Caco-2 (cell line): Measurements from ENCODE around the gene PLEKHG5. TPM values are rescaled to one million over a fixed set of nuclear protein-coding genes. Genes with fewer than 3 reads are reported as not detected.

ENCODE experiments used
- BruUV-seq: library from RNA; stranded (reverse); fragments of 400-500 nt; replicated peaks from 2 replicates; lab custom pipeline; 2021; lab: Mats Ljungman, UMichigan
- CTCF ChIA-PET: fragments of 300-600 bp; sonication (Branson Sonifier 250); formaldehyde crosslinking; loops from one replicate; lab custom pipeline; 2022; ENCODE audit warnings: antibody characterized with exemption; lab: Charles Lee
- POLR2A ChIA-PET: fragments of 300-600 bp; sonication (Branson Sonifier 250); formaldehyde crosslinking; loops from one replicate; lab custom pipeline; 2022; ENCODE audit warnings: antibody characterized with exemption; lab: Charles Lee
- DNase-seq, 2 experiments: peaks; one replicate each; pipeline versions ENCODE4 v3.0.0 to v3.0.0-alpha.2; 2020 to 2022
- H3K27me3 ChIP-seq: replicated peaks from 2 replicates; pipeline ENCODE4 v1.6.0; 2011; ENCODE audit warnings: low read length; ENCODE audit not compliant: control insufficient read depth, insufficient read depth
- H3K36me3 ChIP-seq: 2 replicates; pipeline ENCODE4 v1.5.1; 2011; ENCODE audit warnings: low read length; ENCODE audit not compliant: control insufficient read depth, insufficient read depth
- H3K4me1 ChIP-seq: fragments of 250-450 bp; sonication (Bioruptor Pico); 2 replicates; pipeline ENCODE4 v1.5.1; 2020; ENCODE audit warnings: mild to moderate bottlenecking
- H3K4me3 ChIP-seq: 2 replicates; pipeline ENCODE4 v1.5.1; 2011; ENCODE audit warnings: low read depth, mild to moderate bottlenecking, control low read depth, low read length
- H3K9me3 ChIP-seq: fragments of 250-450 bp; sonication (Bioruptor Pico); 2 replicates; pipeline ENCODE4 v1.5.1; 2020; ENCODE audit warnings: mild to moderate bottlenecking, moderate library complexity
- H3K27ac Mint-ChIP-seq: one replicate; pipeline ENCODE4 v1.8.0; 2022; ENCODE audit warnings: mixed read lengths; ENCODE audit not compliant: unreplicated experiment
- H3K27me3 Mint-ChIP-seq: one replicate; pipeline ENCODE4 v1.8.0; 2022; ENCODE audit warnings: mixed read lengths; ENCODE audit not compliant: insufficient read depth, unreplicated experiment
- H3K36me3 Mint-ChIP-seq: one replicate; pipeline ENCODE4 v1.8.0; 2022; ENCODE audit warnings: mild to moderate bottlenecking, mixed read lengths; ENCODE audit not compliant: insufficient read depth, unreplicated experiment
- H3K4me1 Mint-ChIP-seq: one replicate; pipeline ENCODE4 v1.8.0; 2022; ENCODE audit warnings: low read depth, mixed read lengths; ENCODE audit not compliant: unreplicated experiment
- H3K4me3 Mint-ChIP-seq: one replicate; pipeline ENCODE4 v1.8.0; 2022; ENCODE audit warnings: mild to moderate bottlenecking, moderate library complexity, mixed read lengths; ENCODE audit not compliant: unreplicated experiment
- H3K9me3 Mint-ChIP-seq: one replicate; pipeline ENCODE4 v1.8.0; 2022; ENCODE audit warnings: mixed read lengths; ENCODE audit not compliant: unreplicated experiment
- CTCF ChIP-seq, 2 experiments: fragments of 200-600 bp in 1 of 2; IDR thresholded peaks; 1 replicate in 1 of 2; 2 replicates in 1 of 2; pipeline versions ENCODE4 v1.5.1 to v1.8.0; 2011 to 2022; ENCODE audit warnings: antibody characterized with exemption in 1 of 2, control low read depth in 1 of 2, inconsistent platforms in 1 of 2, low read depth in 1 of 2, low read length in 1 of 2, mild to moderate bottlenecking in 1 of 2, moderate library complexity in 1 of 2; ENCODE audit not compliant: insufficient read depth in 1 of 2, severe bottlenecking in 1 of 2, unreplicated experiment in 1 of 2
- intact Hi-C: fragments of 100-400 bp; cut with micrococcal nuclease; formaldehyde crosslinking; loops from one replicate; pipeline ENCODE4 v1.10.0; 2022; ENCODE audit not compliant: unreplicated experiment
- total RNA-seq: library from RNA; stranded (reverse); gene quantifications from 2 replicates; pipeline ENCODE4 v1.2.3, GENCODE V29; 2022

PLEKHG5 gene
- total RNA-seq, 1 experiment from 2014 or later: 12.2 TPM

- no peak for TF ChIP-seq CTCF (IDR thresholded peaks at IDR 0.05; ENCODE audit: insufficient read depth in 1 of 2, low read depth in 1 of 2, low read length in 1 of 2, severe bottlenecking in 1 of 2, unreplicated experiment in 1 of 2)
- Mint-ChIP-seq H3K27me3 (no peaks in the 10 kb centered on the region), H3K4me3 (no peak overlapping the region), H3K36me3 (peaks cover 8% of the 10 kb centered on the region), H3K27ac (no peak overlapping the region), H3K9me3 (no peaks in the 10 kb centered on the region), H3K4me1 (peaks cover under 1% of the 10 kb centered on the region)
- no peak for DNase-seq
- H3K27me3 ChIP-seq: no peaks in the 10 kb centered on the region
- peaks cover 4% of the 10 kb centered on the region for H3K36me3 ChIP-seq
- peak overlapping the region; percentile 53 for H3K4me3 ChIP-seq
- POLR2A ChIA-PET: no interaction called here
- intact Hi-C loops: no loop called here
- H3K4me1 ChIP-seq: peaks cover 20% of the 10 kb centered on the region
- CTCF ChIA-PET: interaction anchor here (0.7 to 0.9 kb wide), 2 partner anchors 32 to 33 kb away, joined by 3 read pairs; no protein-coding TSS in a partner anchor
- no peaks in the 10 kb centered on the region for H3K9me3 ChIP-seq
- BruUV-seq: no TSS peak
These were observed 21.1 kb downstream of the PLEKHG5 start for GRCh38 chr1:6470132-6471085.

GRCh38 chr1:6468729-6469461 is 22.6 kb downstream of the PLEKHG5 start:
- no peaks in the 10 kb centered on the region for H3K4me1 Mint-ChIP-seq
- no peaks in the 10 kb centered on the region for H3K27me3 ChIP-seq
- peaks cover 13% of the 10 kb centered on the region for H3K4me1 ChIP-seq
- BruUV-seq: no TSS peak
- no peaks in the 10 kb centered on the region for H3K27me3 Mint-ChIP-seq
- ChIA-PET CTCF (no interaction called here), POLR2A (no interaction called here)
- H3K9me3 ChIP-seq: no peaks in the 10 kb centered on the region
- DNase-seq: no peak
- no peak overlapping the region for H3K4me3 Mint-ChIP-seq
- H3K36me3 Mint-ChIP-seq: peaks cover 7% of the 10 kb centered on the region
- TF ChIP-seq CTCF (IDR thresholded peaks at IDR 0.05; ENCODE audit: insufficient read depth in 1 of 2, low read depth in 1 of 2, low read length in 1 of 2, severe bottlenecking in 1 of 2, unreplicated experiment in 1 of 2): no peak
- H3K36me3 ChIP-seq: peaks cover 4% of the 10 kb centered on the region
- intact Hi-C loops: no loop called here
- no peak overlapping the region for H3K4me3 ChIP-seq
- no peak overlapping the region for H3K27ac Mint-ChIP-seq
- H3K9me3 Mint-ChIP-seq: no peaks in the 10 kb centered on the region
